SH-SY5Y (cell line): ENCODE measurements around the gene RBMS1.

Experiments used
- GATA2 ChIP-seq: IDR thresholded peaks from 2 replicates; pipeline ENCODE4 v1.6.1; 2011; ENCODE audit warnings: mild to moderate bottlenecking, low read depth, low read length
- GATA3 ChIP-seq: IDR thresholded peaks from 2 replicates; pipeline ENCODE4 v1.6.1; 2011; ENCODE audit warnings: low read depth, mild to moderate bottlenecking, low read length, moderate library complexity

GRCh38 chr2:160532388-160532787, 38.8 kb upstream of the RBMS1 start:
- TF ChIP-seq GATA2 (no peak), GATA3 (no peak)
